ENCODE data around the gene HLA-DPB1.

Gene HLA-DPB1

GRCh38 chr6:33117811-33118277 lies 42.1 kb downstream of the HLA-DPB1 start:
- no peak for TF ChIP-seq CTCF (IDR thresholded peaks at IDR 0.05; ENCODE audit: low read length)
- no peak for TF ChIP-seq EZH2 (optimal IDR thresholded peaks at IDR 0.05; ENCODE audit: low read depth, low read length)
- no peak for TF ChIP-seq EZH2phosphoT487 (IDR thresholded peaks at IDR 0.05; ENCODE audit: low read length)
- H3K9ac ChIP-seq (ENCODE audit: low read length), result no peak overlapping the region
- H3K27me3 ChIP-seq (replicated peaks; ENCODE audit: insufficient read depth, low read length), result peaks cover 47% of the 10 kb centered on the region

GRCh38 chr6:33118525-33119123 lies 42.8 kb downstream of the HLA-DPB1 start:
- 0 out of 2 replicates have a peak, but pooled peaks cover 4% of the 10 kb centered on the region for H3K4me1 ChIP-seq (ENCODE audit: low read length)
- no peak overlapping the region for H3K27ac ChIP-seq (ENCODE audit: low read length)
- DNase-seq, result peak; percentile 68
- no peaks in the 10 kb centered on the region for H3K79me2 ChIP-seq (ENCODE audit: low read length)
- TF ChIP-seq EZH2phosphoT487 (IDR thresholded peaks at IDR 0.05; ENCODE audit: low read length) (no peak), CTCF (IDR thresholded peaks at IDR 0.05; ENCODE audit: low read length) (peak; percentile 68), EZH2 (optimal IDR thresholded peaks at IDR 0.05; ENCODE audit: low read depth, low read length) (no peak)
- H4K20me1 ChIP-seq (ENCODE audit: insufficient read depth, low read length), result no peaks in the 10 kb centered on the region
- no peak overlapping the region for H3K9ac ChIP-seq (ENCODE audit: low read length)
- no peak overlapping the region for H2AFZ ChIP-seq (ENCODE audit: low read length)
- H3K4me3 ChIP-seq (ENCODE audit: low read length), result no peak overlapping the region
- H3K4me2 ChIP-seq (ENCODE audit: low read depth, low read length), result no peak overlapping the region
- no peaks in the 10 kb centered on the region for H3F3A ChIP-seq (ENCODE audit: insufficient read depth, low read length)
- H3K9me2 ChIP-seq (replicated peaks; ENCODE audit: insufficient read depth, low read length), result no peaks in the 10 kb centered on the region
- H3K9me3 ChIP-seq (replicated peaks; ENCODE audit: insufficient read depth, low read length), result no peaks in the 10 kb centered on the region
- peaks cover 51% of the 10 kb centered on the region for H3K27me3 ChIP-seq (replicated peaks; ENCODE audit: insufficient read depth, low read length)
- no peaks in the 10 kb centered on the region for H3K36me3 ChIP-seq (replicated peaks; ENCODE audit: insufficient read depth, low read length)

More at GRCh38 chr6:33117811-33118277, 42.1 kb downstream of the HLA-DPB1 start:
- Histone ChIP-seq H2AFZ (ENCODE audit: low read length) (no peak overlapping the region), H3K79me2 (ENCODE audit: low read length) (no peaks in the 10 kb centered on the region), H3K4me2 (ENCODE audit: low read depth, low read length) (no peak overlapping the region), H3K4me3 (ENCODE audit: low read length) (no peak overlapping the region), H3F3A (ENCODE audit: insufficient read depth, low read length) (no peaks in the 10 kb centered on the region), H3K27ac (ENCODE audit: low read length) (no peak overlapping the region), H3K4me1 (ENCODE audit: low read length) (no peaks in the 10 kb centered on the region), H4K20me1 (ENCODE audit: insufficient read depth, low read length) (no peaks in the 10 kb centered on the region), H3K36me3 (replicated peaks; ENCODE audit: insufficient read depth, low read length) (no peaks in the 10 kb centered on the region), H3K9me2 (replicated peaks; ENCODE audit: insufficient read depth, low read length) (no peaks in the 10 kb centered on the region), H3K9me3 (replicated peaks; ENCODE audit: insufficient read depth, low read length) (no peaks in the 10 kb centered on the region)
- DNase-seq, result no peak

- Histone ChIP-seq H3K27me3 (replicated peaks; ENCODE audit: insufficient read depth, low read length) (peaks cover 49% of the 10 kb centered on the region), H3K79me2 (ENCODE audit: low read length) (no peaks in the 10 kb centered on the region), H4K20me1 (ENCODE audit: insufficient read depth, low read length) (no peaks in the 10 kb centered on the region), H3K27ac (ENCODE audit: low read length) (no peak overlapping the region), H3K4me1 (ENCODE audit: low read length) (peaks cover 4% of the 10 kb centered on the region; the same call in 1 of the 2 replicates), H3K9ac (ENCODE audit: low read length) (no peak overlapping the region), H3F3A (ENCODE audit: insufficient read depth, low read length) (no peaks in the 10 kb centered on the region), H3K9me3 (replicated peaks; ENCODE audit: insufficient read depth, low read length) (no peaks in the 10 kb centered on the region), H3K9me2 (replicated peaks; ENCODE audit: insufficient read depth, low read length) (no peaks in the 10 kb centered on the region), H3K4me2 (ENCODE audit: low read depth, low read length) (no peak overlapping the region), H2AFZ (ENCODE audit: low read length) (no peak overlapping the region), H3K36me3 (replicated peaks; ENCODE audit: insufficient read depth, low read length) (no peaks in the 10 kb centered on the region), H3K4me3 (ENCODE audit: low read length) (no peak overlapping the region)
- no peak for DNase-seq
- TF ChIP-seq CTCF (IDR thresholded peaks at IDR 0.05; ENCODE audit: low read length), result no peak
- no peak for TF ChIP-seq EZH2 (optimal IDR thresholded peaks at IDR 0.05; ENCODE audit: low read depth, low read length)
- TF ChIP-seq EZH2phosphoT487 (IDR thresholded peaks at IDR 0.05; ENCODE audit: low read length), result no peak
Observed at GRCh38 chr6:33120001-33120400, 44.2 kb downstream of the HLA-DPB1 start.
